Pancreas (tissue), 10 donors: Measurements from ENCODE around the gene HELZ. TPM values are rescaled to one million over a fixed set of nuclear protein-coding genes. Genes with fewer than 3 reads are reported as not detected.

Source experiments
- ATAC-seq, 4 donors: fragments of 200-7000 bp; cut with Tn5 transposase; one replicate each; pipeline versions ENCODE4 v1.8.0 to v1.9.1; 2020; ENCODE audit warnings: mild to moderate bottlenecking in 4 of 4, moderate library complexity in 4 of 4
- DNase-seq, 6 donors: peaks; one replicate each; pipeline ENCODE4 v3.0.0-alpha.2; 2020
- FAIRE-seq: peaks from 2 replicates; lab custom pipeline; 2012; peaks lifted over from hg19 to GRCh38; lab: Jason Lieb, UNC
- H3K27ac ChIP-seq, 4 donors: fragments of 200-600 bp; sonication (generic); 1 replicate in 3 of 4; 2 replicates in 1 of 4; pipeline versions ENCODE4 v1.5.0 to v1.8.0; 2020
- H3K27me3 ChIP-seq, 4 donors: fragments of 200-600 bp; one replicate each; pipeline ENCODE4 v1.8.0; 2021
- H3K36me3 ChIP-seq, 3 donors: fragments of 200-600 bp; sonication (generic) in 1 of 3; one replicate each; pipeline versions ENCODE4 v1.5.0 to v1.8.0; 2020 to 2021
- H3K4me1 ChIP-seq, 3 donors: fragments of 200-600 bp; one replicate each; pipeline ENCODE4 v1.8.0; 2021
- H3K4me3 ChIP-seq, 4 donors: fragments of 200-600 bp; sonication (generic) in 2 of 4; one replicate each; pipeline versions ENCODE4 v1.5.0 to v1.8.0; 2020 to 2021
- H3K9me3 ChIP-seq, 4 donors: fragments of 200-600 bp; one replicate each; pipeline ENCODE4 v1.8.0; 2021
- WGBS, 2 donors: extraction: QIAGEN DNeasy Blood & Tissue Kit; methylation state at CpG; one replicate each; pipeline ENCODE4 v1.1.7; 2013; 5-methylcytosine and 5-hydroxymethylcytosine counted together
- intact Hi-C, 3 donors: fragments of 100-400 bp; cut with DNase I; formaldehyde crosslinking; loops; one replicate each; pipeline versions ENCODE4 v1.11.1 to v1.14.2; 2022
- polyA plus RNA-seq, 2 donors: library from polyadenylated mRNA; stranded (reverse); fragments of 200-250 nt; gene quantifications; one replicate each; pipeline ENCODE4 v1.2.3, GENCODE V29; 2013
- total RNA-seq, 6 donors: library from RNA; stranded (reverse); fragmentation: NEBNext Ultra II Directional in 4 of 6; extraction: Animal tissue kit (Norgen Biotek cat#: 25700) in 4 of 6; gene quantifications; one replicate each; pipeline versions ENCODE4 v1.2.1 to v1.2.4, GENCODE V29; 2021 to 2023
- TF ChIP-seq, protein P1 (sequence below), 4 donors: fragments of 200-600 bp; sonication (generic) in 3 of 4; IDR thresholded peaks; one replicate each; pipeline versions ENCODE4 v1.5.0 to v1.8.0; 2021; ENCODE audit warnings: antibody characterized with exemption in 4 of 4
- donor health status: healthy with polysubstance abuse.
- donor health status: DM: no; HTN: no; CAD: no; lungs with moderate emphysema.
- donor health status: DM: no; HTN: no; CAD: no.
- donor health status: control.
- donor health status: control.
- donor health status: Bipolar disorder and iron deficiency.
- donor health status: DM: yes; HTN: yes; CAD: no.
- donor health status: DM: no; HTN: no; CAD: no.
- donor health status: DM: no; HTN: no; CAD: no.
- donor health status: DM: yes; HTN: yes; CAD: no.

The HELZ gene
- total and polyA plus RNA-seq, 8 donors: 4.1 to 36.6 (median 23.9) TPM

DNA sequence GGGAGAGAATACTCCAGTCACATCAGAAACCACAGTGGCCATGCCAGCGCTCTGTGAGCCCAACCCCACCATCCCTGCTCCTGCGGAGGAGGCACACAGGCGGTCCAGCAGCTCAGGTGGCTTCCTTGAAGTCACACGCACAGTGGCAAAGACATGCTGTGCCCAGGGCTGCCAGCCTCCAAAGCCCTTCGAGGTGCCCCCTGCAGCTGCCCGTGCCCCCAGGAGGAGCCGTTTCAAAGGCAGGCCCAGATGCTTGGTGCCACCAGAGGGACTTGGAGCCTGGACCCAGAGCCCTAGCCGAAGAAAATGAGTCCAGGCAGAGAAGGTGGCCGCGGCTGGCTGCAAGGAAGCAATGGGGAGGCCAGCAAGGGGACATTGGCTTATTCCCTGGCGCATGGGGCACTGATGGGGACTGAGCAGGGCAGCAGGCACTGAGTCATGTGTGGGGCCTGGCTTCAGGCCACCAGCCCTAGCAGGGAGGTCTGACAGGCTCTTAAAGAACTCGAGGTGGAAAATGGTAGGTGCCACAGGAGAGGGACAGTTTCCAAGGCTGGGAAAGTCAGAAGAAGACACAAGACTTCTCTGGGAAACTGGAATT is 217.9 kb downstream of the HELZ start:
- intact Hi-C loops: no loop called here
- ATAC-seq (no peak), DNase-seq (no peak), FAIRE-seq (no peak)
- H3K4me1 ChIP-seq: no peaks in the 10 kb centered on the region
- no peak overlapping the region for H3K27ac ChIP-seq
- no peaks in the 10 kb centered on the region for H3K36me3 ChIP-seq
- H3K9me3 ChIP-seq: no peaks in the 10 kb centered on the region
- H3K4me3 ChIP-seq: no peak overlapping the region
- TF ChIP-seq, protein P1, sequence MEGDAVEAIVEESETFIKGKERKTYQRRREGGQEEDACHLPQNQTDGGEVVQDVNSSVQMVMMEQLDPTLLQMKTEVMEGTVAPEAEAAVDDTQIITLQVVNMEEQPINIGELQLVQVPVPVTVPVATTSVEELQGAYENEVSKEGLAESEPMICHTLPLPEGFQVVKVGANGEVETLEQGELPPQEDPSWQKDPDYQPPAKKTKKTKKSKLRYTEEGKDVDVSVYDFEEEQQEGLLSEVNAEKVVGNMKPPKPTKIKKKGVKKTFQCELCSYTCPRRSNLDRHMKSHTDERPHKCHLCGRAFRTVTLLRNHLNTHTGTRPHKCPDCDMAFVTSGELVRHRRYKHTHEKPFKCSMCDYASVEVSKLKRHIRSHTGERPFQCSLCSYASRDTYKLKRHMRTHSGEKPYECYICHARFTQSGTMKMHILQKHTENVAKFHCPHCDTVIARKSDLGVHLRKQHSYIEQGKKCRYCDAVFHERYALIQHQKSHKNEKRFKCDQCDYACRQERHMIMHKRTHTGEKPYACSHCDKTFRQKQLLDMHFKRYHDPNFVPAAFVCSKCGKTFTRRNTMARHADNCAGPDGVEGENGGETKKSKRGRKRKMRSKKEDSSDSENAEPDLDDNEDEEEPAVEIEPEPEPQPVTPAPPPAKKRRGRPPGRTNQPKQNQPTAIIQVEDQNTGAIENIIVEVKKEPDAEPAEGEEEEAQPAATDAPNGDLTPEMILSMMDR (IDR thresholded peaks at IDR 0.05): no peak
- 83 to 89% methylated on average over 12 of the region's 12 CpGs for WGBS, 2 donors
- no peaks in the 10 kb centered on the region for H3K27me3 ChIP-seq

DNA sequence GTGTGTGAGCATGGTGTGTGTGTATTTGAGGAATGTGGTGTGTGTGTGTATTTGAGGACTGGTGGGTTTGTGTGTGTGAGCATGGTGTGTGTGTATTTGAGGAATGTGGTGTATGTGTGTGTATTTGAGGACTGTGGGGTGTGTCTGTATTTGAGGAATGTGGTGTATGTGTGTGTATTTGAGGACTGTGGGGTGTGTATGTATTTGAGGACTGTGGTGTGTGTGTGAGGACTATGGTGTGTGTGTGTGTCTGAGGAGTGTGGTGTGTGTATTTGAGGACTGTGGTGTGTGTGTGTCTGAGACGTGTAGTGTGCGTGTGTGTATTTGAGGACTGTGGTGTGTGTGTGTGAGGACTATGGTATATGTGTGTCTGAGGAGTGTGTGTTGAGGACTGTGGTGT is 218.7 kb downstream of the HELZ start:
- no peak overlapping the region for H3K27ac ChIP-seq
- no peaks in the 10 kb centered on the region for H3K4me1 ChIP-seq
- intact Hi-C loops: no loop called here
- DNase-seq (no peak), FAIRE-seq (no peak), ATAC-seq (no peak)
- H3K36me3 ChIP-seq: no peaks in the 10 kb centered on the region
- TF ChIP-seq, protein P1 (IDR thresholded peaks at IDR 0.05): no peak
- WGBS, 2 donors: 83 to 86% methylated on average over 2 of the region's 2 CpGs
- H3K9me3 ChIP-seq: no peaks in the 10 kb centered on the region
- H3K27me3 ChIP-seq: no peaks in the 10 kb centered on the region
- H3K4me3 ChIP-seq: no peak overlapping the region

DNA sequence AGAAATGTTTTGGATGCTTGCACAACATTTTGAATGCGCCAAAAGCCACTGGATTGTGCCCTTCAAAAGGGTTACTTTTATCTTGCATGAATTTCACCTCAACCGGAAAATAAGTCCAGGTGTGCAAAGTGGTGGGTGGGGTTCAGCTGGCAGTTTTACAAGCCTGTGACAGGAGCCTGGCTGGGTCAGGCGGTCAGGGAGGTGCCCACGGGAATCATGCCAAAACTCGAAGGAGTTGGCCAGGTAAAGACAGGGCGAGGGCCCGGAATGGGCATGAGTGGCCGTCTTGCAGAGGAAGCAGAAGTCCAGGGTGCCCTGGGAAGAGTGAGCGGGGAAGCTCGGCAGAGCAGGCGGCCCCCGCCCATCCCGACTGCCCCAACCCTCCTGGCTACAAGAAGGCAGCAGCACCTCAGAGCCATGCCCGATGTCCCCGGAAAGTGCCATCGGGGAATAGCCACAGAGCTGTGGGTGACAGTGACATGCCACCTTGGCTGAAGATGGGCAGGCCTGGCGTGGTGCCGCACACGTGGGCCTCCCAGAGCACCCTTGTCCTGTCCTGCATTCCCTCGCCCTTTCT is 219.7 kb downstream of the HELZ start:
- intact Hi-C loops: no loop called here
- peak in 1 of 4 donors; percentile 53 for ATAC-seq

DNA sequence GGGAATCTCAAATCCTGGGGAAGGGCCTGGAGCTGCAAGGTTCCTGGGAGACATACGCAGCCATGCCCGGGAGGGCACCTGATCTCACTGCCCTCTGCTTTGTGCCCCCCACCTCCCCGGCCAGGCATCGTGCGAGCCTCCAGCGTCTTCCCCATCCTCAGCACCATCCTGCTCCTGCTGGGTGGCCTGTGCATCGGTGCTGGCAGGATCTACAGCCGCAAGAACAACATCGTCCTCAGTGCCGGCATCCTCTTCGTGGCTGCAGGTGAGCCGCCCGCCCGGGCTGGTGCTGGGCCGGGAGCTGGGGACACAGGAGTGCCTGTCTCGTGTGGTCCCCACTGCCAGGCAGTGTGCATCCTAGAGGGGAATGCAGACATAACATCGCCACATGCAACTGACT is 220.3 kb downstream of the HELZ start:
- H3K27ac ChIP-seq: no peak overlapping the region
- WGBS, 2 donors: 93 to 98% methylated on average over 17 of the region's 17 CpGs
- no peaks in the 10 kb centered on the region for H3K36me3 ChIP-seq
- no peak for FAIRE-seq
- intact Hi-C loops: no loop called here
- H3K9me3 ChIP-seq: no peaks in the 10 kb centered on the region
- no peak for DNase-seq
- no peaks in the 10 kb centered on the region for H3K4me1 ChIP-seq
- no peak overlapping the region for H3K4me3 ChIP-seq
- TF ChIP-seq, protein P1 (IDR thresholded peaks at IDR 0.05): no peak
- no peak for ATAC-seq
- no peaks in the 10 kb centered on the region for H3K27me3 ChIP-seq

More for the DNA sequence above, 219.7 kb downstream of the HELZ start:
- no peak overlapping the region for H3K4me3 ChIP-seq
- TF ChIP-seq, protein P1 (IDR thresholded peaks at IDR 0.05): no peak
- no peaks in the 10 kb centered on the region for H3K4me1 ChIP-seq
- H3K27me3 ChIP-seq: no peaks in the 10 kb centered on the region
- no peak for FAIRE-seq
- no peaks in the 10 kb centered on the region for H3K9me3 ChIP-seq
- no peaks in the 10 kb centered on the region for H3K36me3 ChIP-seq
- WGBS, 2 donors: 70 to 72% methylated on average over 19 to 20 of the region's 20 CpGs
- DNase-seq: no peak
- no peak overlapping the region for H3K27ac ChIP-seq

DNA sequence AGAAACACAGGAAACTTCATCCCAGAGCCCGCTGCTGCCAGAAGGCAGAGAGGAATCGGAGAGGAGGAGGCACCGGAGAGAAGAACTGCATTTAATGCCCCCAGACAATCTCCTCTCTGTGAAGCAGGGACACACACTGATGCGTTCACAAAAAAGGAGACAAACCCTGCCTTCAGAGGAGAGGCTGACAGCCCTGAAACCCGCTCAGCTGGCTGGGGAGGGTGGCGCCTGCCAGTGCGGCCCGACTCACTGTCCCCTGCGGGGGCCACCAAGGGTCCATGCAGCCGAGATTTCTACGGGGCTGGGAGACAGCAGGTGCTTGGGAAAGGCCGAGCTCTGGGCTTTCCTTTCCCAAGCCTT is 222.6 kb downstream of the HELZ start:
- H3K36me3 ChIP-seq: no peaks in the 10 kb centered on the region
- FAIRE-seq (no peak), DNase-seq (peak in 1 of 6 donors; percentile 48), ATAC-seq (no peak)
- 85 to 89% methylated on average over 12 of the region's 12 CpGs for WGBS, 2 donors
- TF ChIP-seq, protein P1 (IDR thresholded peaks at IDR 0.05): no peak
- H3K4me1 ChIP-seq: no peaks in the 10 kb centered on the region
- H3K4me3 ChIP-seq: no peak overlapping the region
- no peaks in the 10 kb centered on the region for H3K27me3 ChIP-seq
- H3K9me3 ChIP-seq: no peaks in the 10 kb centered on the region
- H3K27ac ChIP-seq: no peak overlapping the region
- intact Hi-C loops: no loop called here
